NCI-H1105 treated with DMSO at 0.1 percent for 48 hours (cell line): ENCODE measurements around the gene ETNPPL.
"Not testable (repeated sequence)": the region's sequence is repeated elsewhere in the genome, so short reads cannot be mapped to it uniquely, and the experiment has no call there.

Experiments
- DNase-seq: peaks from one replicate; lab custom pipeline; 2025; lab: John Stamatoyannopoulos, UW

ETNPPL gene

GRCh38 chr4:108754327-108754726, 8.5 kb downstream of the ETNPPL start:
- no peak for DNase-seq

- DNase-seq: no peak
Measured at GRCh38 chr4:108751321-108751720, 11.5 kb downstream of the ETNPPL start.

- no peak for DNase-seq
Measured at GRCh38 chr4:108749119-108749518, 13.7 kb downstream of the ETNPPL start.

- no peak for DNase-seq
Measured at GRCh38 chr4:108746511-108746910, 16.3 kb downstream of the ETNPPL start.

GRCh38 chr4:108744307-108744706, 18.5 kb downstream of the ETNPPL start:
- no peak for DNase-seq

- DNase-seq: no peak
Measured at GRCh38 chr4:108742451-108743420, 20.1 kb downstream of the ETNPPL start.

- no peak for DNase-seq
Measured at GRCh38 chr4:108738003-108738706, 24.7 kb downstream of the ETNPPL start.

GRCh38 chr4:108731006-108731405, 31.8 kb downstream of the ETNPPL start:
- DNase-seq: no peak

GRCh38 chr4:108730579-108730978, 32.3 kb downstream of the ETNPPL start:
- no peak for DNase-seq

- no peak for DNase-seq
Measured at GRCh38 chr4:108729731-108730130, 33.1 kb downstream of the ETNPPL start.

GRCh38 chr4:108725457-108725856, 37.4 kb downstream of the ETNPPL start:
- DNase-seq: no peak

- no peak for DNase-seq
Measured at GRCh38 chr4:108717386-108717785, 45.5 kb downstream of the ETNPPL start.

GRCh38 chr4:108716340-108716739, 46.5 kb downstream of the ETNPPL start:
- DNase-seq: no peak

GRCh38 chr4:108714880-108715279, 48.0 kb downstream of the ETNPPL start:
- no peak for DNase-seq

- DNase-seq: not testable (repeated sequence)
Measured at GRCh38 chr4:108710578-108710977, 52.3 kb downstream of the ETNPPL start.

GRCh38 chr4:108709722-108710121, 53.1 kb downstream of the ETNPPL start:
- no peak for DNase-seq

GRCh38 chr4:108709234-108709633, 53.6 kb downstream of the ETNPPL start:
- no peak for DNase-seq

- no peak for DNase-seq
Measured at GRCh38 chr4:108706289-108706688, 56.6 kb downstream of the ETNPPL start.

GRCh38 chr4:108703966-108704365, 58.9 kb downstream of the ETNPPL start:
- no peak for DNase-seq

- DNase-seq: no peak
Measured at GRCh38 chr4:108703370-108703769, 59.5 kb downstream of the ETNPPL start.

GRCh38 chr4:108702960-108703359, 59.9 kb downstream of the ETNPPL start:
- no peak for DNase-seq

- DNase-seq: no peak
Measured at GRCh38 chr4:108700081-108700757, 62.6 kb downstream of the ETNPPL start.

GRCh38 chr4:108696160-108696559, 66.7 kb downstream of the ETNPPL start:
- DNase-seq: no peak
